OCI-M2 (cell line): Measurements from ENCODE around the gene CDIPT.
"Not testable (repeated sequence)": the region's sequence is repeated elsewhere in the genome, so short reads cannot be mapped to it uniquely, and the experiment has no call there.

Experiments used
- DNase-seq: peaks from one replicate; lab custom pipeline; 2025; ENCODE audit not compliant: unreplicated experiment; lab: John Stamatoyannopoulos, UW

The CDIPT gene

DNA sequence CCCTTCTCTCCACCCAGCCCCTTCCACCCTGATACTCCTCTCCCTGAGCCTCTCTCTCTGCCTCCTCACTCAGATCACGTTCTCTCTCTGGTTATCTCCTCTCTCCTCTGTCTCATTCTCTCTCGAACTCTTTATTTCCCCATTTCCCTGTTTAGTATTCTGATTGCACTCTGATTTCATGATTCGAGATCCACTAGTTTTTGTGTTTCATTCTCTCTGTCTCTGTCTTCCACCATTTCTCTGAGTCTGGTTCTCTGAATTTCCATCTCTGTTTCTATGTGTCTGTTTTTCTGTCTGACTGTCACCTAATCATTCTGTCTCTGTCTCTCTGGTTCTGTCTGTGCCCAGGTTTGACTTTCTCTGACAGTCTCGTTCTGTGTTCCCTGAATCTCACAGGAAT lies 34.3 kb upstream of the CDIPT start:
- no peak for DNase-seq

DNA sequence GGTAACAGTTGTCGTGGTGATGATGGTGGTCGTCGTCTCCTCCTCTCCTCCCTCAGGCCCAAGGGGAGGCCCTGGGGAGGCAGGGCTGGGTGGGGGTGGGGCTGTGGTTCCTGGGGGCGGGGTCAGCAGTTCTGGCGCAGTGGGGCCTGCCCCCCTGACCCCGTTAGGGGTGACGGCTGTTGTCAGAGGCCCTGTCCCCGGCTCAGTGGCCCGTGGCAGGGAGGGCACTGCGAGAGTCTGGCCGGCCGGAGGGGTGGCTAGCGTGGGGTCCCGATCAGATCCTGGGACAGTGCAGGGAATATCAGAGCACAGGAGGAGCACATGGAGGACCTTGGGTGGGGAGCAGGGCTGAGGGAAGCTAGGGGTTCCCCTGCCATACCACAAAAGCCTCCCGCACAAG lies 33.8 kb upstream of the CDIPT start:
- DNase-seq: no peak

DNA sequence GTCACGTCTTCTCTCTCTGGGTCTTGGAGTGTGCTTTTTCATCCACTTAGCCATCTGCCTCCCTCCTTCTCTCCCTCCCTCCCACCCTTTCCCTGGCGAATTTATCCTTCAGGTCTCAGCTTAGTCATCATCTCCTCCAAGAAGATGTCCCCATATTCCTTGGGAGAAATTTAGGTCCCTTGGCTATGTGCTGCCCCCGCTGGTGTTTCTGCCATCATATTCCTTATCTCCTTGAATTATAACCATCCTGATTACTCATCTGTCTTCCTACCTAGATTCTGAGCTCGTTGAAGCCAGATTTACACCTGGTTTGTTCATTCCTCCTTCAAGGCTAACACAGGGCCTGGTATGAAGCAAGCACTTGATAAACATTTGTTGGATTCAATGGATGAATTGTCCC lies 31.3 kb upstream of the CDIPT start:
- no peak for DNase-seq

DNA sequence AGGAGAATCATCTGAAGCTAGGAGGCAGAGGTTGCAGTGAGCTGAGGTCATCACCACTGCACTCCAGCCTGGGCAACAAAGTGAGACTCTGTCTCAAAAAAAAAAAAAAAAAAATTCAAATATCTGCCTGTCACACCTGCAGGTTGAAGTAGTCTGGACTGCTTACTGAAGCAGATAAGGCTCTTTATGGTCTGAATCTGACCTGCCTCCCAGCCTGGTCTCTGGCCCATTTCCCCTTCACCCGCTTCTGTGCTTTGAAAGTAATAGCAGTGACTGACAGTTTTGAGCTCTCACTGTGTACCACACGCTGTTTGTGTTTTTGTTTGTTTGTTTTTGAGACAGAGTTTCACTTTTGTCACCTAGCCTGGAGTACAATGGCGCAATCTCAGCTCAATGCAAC lies 30.5 kb upstream of the CDIPT start:
- no peak for DNase-seq

DNA sequence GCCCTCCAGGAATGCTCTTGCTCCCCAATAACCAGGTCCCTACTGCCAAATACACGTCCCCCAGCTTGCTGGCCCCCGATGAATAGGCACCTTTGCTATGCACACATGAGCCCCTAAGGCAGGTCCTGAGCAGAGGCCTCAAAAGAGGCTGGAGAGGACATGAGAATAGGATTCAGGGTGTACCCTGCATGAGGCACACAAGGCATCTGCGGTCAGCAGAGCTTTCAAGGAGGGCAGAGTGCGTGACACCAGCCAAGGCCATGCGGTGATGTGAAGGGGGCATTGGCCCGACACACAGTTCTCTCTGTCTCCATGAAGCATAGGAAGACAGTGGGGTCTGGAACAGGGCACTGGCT lies 29.4 kb upstream of the CDIPT start:
- no peak for DNase-seq

DNA sequence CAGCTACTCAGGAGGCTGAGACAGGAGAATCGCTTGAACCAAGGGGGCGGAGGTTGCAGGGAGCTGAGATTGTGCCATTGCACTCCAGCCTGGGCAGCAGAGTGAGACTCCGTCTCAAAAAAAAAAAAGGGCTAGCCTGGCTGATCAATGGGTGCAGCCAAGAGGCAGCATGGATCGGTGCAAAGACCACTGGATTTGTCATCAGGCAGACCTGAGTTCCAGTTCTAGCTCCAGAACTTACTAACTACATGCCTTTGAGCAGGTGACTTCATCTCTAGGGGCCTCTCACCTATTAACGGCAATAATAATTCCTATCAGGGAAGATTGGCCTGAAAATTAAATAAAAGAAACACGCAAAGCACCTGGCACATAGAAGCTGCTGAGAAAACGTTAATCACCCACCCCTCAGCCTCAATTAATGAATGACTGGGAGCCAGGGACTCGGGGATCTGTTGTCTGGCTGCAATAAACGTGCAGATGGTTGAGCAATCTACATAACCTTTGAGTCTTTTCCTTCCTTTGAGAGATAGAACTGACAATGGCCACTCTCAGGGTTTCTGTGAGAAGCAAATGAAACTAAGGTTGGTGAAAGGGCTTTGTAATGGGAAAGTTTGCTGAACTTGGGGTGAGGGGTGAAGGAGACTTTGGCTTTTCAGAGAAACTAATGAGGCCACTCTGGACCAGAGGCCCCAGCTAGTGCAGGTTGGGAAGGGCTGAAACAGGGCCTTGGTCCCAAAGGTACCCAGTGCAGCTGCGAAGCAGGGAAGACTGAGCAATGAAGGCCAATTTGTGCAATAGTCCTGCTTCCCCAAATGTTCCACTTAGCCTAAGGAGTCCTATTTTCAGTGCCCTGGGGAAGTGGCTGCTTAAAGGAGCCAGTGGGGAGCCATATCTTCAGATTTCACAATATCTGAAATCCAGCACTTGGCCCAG lies 28.8 kb upstream of the CDIPT start:
- no peak for DNase-seq

DNA sequence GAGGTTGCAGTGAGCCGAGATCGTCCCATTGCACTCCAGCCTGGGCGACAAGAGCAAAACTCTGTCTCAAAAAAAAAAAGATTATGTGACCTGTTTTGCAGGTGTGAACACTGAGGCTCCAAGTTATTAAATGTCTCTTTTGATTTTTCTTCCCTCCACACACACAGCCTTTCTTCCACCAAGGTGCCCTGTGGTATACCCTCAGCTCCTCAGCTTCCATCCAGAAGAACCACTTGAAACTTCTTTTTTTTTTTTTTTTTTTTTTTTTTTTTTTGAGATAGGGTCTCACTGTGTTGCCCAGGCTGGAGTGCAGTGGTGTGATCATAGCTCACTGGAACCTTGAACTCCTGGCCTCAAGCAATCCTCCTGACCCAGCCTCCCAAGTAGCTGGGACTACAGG lies 26.3 kb upstream of the CDIPT start:
- DNase-seq: not testable (repeated sequence)

DNA sequence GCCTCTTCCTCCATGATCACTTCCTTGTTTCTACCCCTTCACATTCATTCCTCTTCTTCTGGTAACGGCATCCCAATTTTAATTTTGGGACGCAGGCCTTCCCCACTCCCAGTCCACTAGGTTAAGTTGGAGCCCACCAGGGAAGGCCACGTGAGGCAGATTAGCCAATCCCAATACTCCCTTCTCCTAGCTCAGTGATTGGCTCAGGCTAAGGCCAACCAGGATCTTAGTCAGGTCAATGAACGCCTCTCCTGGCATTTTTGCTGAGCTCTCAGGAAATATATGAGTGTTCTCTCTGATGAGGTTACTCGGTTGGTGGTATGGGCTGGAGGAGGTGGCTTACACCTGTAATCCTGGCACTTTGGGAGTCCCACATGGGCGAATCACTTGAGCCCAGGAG lies 21.0 kb upstream of the CDIPT start:
- DNase-seq: no peak

DNA sequence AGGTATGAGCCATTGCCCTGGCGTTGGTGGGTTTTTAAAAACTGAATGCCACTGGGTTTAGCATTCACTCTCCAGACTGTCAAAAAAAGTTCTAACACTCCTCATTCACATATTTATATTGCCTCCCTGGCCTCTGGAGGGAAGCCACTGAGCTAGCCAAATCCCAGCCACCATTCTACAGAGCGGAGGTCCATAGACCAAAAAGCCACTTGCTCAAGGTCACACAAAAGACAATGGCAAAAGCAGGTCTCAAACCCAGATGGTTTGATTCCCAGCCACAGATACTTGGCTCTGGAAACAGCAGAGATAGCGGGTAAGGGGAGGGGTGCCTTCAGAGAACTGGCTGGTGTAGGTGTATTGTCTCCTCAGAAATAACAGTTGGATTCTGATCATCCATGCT lies 18.0 kb upstream of the CDIPT start:
- no peak for DNase-seq

DNA sequence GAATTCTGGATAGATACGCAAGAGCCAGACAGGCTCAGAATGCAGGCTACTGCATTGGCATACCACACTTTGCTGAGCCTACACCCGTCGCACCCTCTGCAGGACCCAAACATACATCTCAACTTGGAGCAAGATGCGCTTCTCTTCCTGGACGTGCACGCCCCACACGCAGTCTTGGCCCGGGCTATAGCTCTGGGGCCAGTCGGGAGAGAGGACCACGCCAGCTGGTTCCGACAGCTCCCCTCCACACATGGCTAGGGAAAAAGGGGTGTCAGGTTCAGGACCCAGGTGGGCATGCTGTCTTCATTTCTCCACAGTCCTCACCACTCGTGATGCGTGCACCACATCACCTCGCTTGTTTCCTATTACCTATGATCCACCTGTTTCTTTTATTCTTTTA lies 15.1 kb upstream of the CDIPT start:
- DNase-seq: no peak

DNA sequence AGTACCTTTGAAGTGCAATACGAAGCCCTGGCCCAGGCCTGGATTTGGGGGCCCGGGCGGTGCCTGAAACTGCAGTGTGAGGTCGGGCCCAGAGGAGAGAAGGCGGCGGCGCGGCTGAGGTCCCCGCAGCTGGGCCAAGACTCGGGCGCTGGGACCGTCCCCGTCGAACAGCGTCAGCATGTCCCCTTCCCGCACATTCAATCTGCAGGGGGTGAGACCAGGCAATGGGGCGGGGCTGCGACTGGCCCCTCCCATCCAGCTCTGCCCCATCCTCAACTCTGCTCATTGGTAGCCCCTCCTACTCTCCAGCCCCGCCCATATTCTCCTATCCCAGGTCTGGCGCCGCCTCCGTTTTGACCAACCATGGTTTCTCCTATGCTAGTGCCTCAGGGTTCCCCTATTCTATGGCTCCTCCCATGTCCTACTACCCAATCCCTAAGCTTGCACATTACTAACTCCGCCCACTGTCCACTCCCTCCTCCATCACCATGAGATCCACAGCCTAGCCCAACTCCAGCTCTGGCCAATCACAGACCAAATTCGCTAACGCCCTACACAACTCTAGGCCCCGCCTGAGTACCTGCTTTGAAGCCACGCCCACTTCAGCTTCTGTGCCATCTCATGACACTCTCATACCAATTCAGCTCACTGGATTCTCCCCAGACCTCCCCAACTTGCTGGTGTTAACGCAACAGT lies 14.4 kb upstream of the CDIPT start:
- DNase-seq: no peak

DNA sequence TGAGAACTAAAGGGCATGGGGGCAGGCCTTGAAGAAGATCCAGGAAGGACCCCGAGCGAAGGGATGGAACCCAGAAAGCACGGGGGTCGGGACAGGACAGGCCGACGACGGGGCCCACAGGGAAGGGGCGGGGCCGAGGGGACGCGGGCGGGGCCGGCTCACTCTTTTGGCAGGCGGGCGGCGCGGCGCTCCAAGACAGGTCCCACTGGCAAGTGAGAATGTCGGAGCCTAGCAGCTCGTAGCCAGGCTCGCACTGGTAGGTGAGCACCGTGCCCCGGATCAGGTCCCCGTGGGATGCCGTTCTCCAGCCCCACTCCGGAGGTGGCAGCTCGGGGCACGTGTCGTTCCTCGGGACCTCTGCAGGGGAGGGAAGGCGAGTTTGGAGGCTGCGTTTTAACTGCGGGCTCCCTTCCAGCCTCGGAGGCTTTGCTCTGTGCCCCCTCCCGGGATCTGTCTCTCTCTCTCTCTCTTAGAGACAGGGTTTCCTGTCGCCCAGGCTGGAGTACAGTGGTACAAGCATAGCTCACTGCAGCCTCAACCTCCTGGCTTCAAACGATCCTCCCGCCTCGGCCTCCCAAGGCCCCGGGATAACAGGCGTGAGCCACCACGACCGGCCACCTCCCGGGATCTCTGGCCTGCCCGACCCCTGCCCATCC lies 13.7 kb upstream of the CDIPT start:
- no peak for DNase-seq

DNA sequence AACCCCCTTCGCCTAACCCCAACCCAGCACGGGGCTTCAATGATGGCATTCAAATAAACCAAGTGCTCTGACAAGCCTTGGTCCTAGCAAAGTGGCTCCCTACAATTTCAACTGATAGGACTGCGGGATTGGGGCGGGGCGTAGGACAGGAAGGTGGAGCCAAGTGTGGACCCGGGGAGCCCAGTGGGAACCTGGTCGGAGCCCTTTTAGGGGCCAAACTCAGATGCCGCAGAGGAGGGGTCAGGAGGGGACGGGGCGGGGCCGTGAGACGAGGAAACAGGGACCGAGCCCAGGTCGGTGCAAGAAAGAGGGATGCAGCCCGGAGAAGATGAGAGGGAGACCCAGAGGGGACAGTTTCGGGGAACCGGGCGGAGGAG lies 13.2 kb upstream of the CDIPT start:
- DNase-seq: no peak

DNA sequence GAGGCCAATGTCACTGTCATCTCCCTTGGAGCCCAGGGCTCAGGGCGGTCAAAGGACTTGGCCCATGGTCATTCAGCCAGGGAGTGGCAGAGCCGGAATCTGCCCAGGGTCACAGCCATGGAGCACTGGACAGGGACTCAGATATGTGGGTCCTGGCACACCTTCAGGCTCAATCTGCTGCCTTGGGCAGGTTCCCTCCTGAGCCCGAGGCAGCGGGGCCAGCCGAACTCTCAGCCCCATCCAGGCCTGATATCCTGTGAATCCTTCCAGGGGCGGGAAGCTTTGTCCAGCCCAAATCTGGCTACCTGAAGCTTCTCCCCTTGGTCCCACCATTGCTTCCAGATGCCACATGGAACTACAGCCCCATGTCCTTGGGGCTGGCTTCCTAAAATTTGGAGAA lies 12.2 kb upstream of the CDIPT start:
- no peak for DNase-seq

DNA sequence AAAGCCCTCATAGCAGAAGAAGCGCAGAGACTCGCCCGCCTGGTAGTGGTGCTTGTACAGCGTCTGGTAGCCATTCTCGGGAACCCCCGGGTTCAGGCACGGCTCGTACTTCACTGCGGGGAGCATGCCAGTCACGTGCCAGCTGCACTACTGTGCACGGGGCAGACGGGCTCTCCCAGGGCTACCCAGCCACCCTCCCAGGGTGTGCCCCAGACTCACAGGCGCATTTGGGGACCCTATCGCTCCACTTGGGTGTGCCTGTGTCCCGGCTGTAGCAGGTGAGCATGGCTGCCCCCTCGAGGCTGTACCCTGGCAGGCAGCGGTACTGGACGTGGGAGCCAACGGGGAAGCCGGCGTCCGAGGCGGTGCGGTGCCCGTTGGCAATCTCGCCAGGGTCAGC lies 10.3 kb upstream of the CDIPT start:
- DNase-seq: no peak

DNA sequence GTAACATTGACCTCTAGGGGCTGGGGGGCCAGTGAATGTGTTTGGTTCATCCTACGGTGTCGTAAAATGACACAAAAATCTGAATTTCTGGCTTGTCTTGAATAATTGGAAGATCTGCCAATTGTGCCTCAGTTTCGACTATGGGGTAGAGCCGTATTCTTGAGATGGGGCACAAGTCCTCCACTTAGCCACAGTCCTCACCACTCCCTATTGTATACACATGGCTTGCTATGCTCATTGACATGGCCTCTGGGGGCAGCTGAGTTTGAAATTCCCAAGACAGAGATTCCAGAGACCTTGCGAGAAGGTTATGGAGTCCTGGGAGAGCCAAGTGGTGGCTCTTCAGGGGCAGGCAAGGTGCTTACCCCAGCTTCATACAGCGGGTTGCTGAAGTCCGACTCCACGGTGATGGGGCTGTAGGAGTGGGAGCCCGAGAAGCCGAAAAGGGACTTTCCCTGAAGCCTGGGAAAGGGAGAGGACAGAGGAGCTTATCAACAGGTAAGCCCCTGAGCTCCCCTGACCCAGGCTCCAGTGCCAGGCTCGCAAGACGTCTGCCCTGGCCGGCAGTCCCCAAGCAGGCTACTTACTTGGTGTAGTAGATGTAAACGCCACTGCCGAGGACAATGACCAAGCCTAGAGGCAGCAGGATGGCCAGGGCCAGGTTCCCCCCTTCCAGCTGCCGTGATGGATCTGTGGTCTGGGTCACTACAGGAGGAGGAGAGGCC lies 9.0 kb upstream of the CDIPT start:
- no peak for DNase-seq

DNA sequence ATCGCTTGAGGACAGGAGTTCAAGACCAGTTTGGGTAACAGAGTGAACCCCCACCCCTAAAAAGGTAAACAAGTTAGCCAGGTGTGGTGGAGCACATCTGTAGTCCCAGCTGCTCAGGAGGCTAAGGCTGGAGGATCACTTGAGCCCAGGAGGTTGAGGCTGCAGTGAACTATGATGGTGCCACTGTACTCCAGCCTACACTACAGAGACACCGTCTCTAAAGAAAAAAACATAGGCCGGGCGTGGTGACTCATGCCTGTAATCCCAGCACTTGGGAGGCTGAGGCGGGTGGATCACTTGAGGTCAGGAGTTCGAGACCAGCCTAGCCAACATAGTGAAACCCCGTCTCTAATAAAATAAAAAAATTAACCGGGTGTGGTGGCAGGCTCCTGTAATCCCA lies 6.0 kb upstream of the CDIPT start:
- DNase-seq: not testable (repeated sequence)

DNA sequence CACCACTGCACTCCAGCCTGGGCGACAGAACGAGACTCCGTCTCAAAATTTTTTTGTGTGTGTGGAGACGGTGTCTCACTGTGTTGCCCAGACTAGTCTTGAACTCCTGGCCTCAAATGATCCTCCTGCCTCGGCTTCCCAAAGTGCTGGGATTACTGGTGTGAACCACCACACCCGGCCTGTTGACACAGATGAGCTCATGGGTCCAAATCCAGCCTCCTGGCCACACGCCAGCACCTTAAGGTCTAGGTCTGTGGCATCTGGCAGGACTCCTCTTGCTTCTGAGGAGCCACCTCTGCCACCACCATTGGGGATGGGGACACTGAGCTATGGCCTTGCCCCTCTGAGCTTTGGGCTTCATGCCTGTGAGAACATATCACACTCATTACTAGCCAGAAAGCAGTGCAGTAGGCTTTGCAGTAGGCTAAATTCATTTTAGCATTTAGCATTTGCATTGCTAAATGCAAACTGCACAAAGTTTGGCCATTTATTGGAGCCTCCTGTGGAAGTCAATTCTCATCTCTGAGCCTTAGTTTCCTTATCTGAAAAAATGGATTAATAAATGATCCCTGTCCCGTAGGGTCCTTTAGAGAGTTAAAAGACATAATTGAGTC lies 5.5 kb upstream of the CDIPT start:
- DNase-seq: no peak

DNA sequence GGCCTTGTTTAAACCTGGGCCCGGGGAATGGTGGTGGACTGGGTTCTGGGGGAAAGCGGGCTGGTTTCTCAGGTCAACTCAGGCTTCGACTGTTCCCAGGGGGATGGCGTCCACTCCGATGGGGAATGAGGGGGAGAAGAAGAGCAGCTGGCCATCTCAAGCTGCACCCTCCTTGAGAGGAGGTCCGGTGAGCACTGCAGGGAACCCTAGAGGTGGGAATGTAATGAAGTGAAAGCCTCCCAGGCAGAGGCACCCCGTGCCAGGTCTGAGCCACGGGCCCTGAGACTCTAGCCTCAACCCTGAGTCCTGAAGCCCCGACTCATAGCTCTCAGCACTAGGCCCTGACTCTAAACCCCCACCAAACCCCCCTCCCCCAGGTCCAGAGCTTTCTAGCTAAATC lies 1.2 kb upstream of the CDIPT start:
- no peak for DNase-seq

DNA sequence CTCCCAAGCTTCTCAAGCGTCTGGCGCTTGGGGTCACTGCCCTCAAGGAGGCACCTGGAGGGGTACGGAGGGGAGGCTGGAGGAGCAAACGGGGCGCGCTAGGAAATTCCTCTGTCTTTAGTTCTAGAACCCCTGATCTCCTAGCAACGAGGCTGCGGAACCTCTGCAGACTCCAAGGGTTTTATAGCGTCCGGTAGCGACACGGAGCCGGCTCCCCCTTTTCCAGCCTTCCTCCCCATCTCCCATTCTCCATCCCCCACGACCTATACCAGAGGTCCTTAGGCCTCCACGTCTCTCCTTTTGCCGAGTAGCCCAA lies 601 bp upstream of the CDIPT start:
- no peak for DNase-seq

DNA sequence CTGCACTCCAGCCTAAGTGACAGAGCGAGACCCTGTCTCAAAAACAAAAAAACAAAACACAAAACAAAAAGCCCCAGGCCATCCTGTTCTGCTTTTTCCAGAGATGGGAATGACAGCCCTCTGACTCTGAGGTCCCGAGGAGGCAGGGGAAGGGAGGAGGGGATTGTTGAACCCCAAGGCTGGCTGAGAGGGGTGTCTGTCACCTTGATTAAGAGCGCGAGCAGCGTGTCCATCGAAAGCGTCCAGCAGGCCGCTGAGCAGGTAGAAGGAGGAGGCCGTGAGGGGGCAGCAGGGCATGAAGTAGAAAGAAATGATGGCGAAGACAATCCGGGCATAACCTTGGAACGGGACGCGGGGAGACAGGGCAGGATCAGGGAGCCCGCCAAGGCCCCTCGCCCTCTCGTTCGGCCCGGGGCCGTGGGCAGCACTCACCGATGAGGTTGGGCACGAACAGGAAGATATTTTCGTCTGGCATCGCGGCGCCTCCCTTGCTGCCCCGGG lies 593 bp downstream of the CDIPT start:
- DNase-seq: no peak
